GM18870 (cell line): ENCODE results near the gene TSPAN14.
"Not testable (repeated sequence)": the region's sequence is repeated elsewhere in the genome, so short reads cannot be mapped to it uniquely, and the experiment has no call there.

ENCODE experiments used
- ATAC-seq: cut with Tn5 transposase; IDR thresholded peaks from one replicate; pipeline ENCODE4 v1.9.1; 2021; ENCODE audit warnings: moderate library complexity; ENCODE audit not compliant: unreplicated experiment

The TSPAN14 gene

DNA sequence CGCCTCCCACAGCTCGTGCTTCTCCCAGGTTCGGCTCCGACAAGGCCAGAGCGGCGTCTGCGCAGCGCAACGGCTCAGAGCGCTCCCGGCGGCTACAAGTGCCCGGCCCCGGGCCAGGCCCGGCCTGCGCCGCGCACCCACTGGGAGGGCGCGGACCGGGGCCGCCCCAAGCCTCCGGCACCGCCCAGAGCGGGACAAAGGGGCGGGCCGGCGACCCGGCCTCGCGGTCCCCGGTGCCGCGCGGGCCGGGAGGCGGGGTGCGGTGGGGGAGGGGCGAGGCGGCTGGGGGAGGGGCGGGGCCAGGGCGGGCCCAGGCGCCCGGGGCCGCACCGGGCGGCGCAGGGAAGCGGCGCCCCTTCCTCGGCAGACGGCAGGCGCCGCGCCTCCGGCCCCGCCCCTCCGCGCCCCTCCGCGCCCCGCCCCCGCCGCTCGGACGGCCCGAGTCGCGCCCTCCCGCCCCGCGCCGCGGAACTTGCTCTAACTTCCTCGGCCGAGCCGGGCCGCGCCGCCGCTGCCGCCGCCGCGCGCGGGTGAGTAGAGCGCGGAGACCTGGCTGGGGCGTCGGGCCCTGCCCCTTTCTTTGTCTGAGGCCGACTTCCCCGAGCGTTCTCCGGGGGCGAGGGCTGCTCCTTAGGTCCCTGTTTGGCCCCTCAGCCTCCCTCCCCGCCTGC lies at the start of gene TSPAN14:
Gene TSPAN14 (plus strand): TSS at position 469 of the 671 bp plus-strand sequence. CDS start 34,924 bp downstream, outside the sequence.
- no peak for ATAC-seq

DNA sequence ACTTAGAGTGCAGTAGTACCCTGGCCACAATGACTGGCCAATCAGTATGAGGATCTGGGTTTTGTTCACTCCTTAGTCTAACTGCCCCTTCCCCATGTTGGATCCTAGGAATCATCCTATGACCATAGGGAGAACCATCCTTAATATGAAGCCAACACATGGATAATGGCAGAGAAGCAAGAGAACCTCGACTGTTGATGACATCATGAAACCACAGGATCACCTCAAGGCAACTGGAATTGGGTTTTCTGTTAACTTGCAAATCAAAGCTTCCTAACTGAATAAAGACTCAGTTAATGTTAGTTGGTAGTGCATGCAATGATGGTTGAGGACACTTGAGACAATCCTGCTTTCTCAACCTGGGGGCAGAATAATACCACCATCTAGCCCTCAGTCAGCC lies 49.1 kb upstream of the TSPAN14 start:
- ATAC-seq = no peak

GRCh38 chr10:80405626-80406025 lies 48.5 kb upstream of the TSPAN14 start:
- no peak for ATAC-seq

GRCh38 chr10:80406204-80406603 lies 47.9 kb upstream of the TSPAN14 start:
- ATAC-seq = no peak

- peak; percentile 24 for ATAC-seq
Observed at GRCh38 chr10:80407812-80408241, 46.3 kb upstream of the TSPAN14 start.

- ATAC-seq = peak; percentile 71
Observed at GRCh38 chr10:80408242-80409101, 45.6 kb upstream of the TSPAN14 start, which contains the start of gene PRXL2A. TSS of gene PRXL2A (plus strand) at chr10:80408551. CDS start at chr10:80420468, 11,917 bp downstream.

DNA sequence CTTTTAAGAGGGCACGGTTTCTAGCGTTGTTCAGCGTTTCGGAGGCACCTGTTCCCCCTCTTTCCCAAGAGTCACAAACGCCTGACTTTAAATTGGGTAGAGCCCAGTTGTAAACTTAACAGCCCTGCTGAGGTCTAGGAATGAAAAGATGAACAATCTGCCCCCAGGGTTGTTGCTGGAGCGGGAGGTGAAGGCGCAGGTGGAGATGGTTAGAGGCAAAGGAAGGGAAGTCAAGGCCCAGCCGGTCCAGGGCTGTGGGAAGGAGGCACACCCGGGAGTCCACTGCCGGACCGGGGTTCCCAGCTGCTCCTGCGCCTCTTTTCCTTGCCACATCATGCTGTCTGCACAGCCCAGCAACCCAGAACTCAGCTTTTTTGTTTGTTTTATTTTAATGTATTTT lies 45.0 kb upstream of the TSPAN14 start:
- ATAC-seq = no peak

DNA sequence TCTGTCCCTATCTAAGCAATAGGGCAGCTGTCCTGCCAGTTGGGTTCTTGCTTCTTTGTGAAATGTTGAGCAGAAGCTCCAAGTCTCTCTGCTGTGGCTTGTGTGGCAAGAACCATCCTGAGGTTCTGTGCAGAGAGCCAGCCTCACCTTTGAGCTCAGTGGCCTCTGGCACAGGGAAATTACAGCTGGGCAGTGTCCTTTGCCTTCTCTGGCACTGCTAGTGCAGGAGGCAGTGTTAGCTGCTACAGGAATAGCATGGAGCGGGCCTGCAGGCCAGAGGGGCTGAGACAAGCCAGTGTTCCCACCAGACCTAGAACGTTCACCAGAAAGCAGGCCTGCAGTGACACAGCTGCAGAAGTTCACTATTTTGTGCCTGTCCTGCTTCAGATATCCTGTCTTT lies 44.0 kb upstream of the TSPAN14 start:
- no peak for ATAC-seq

- ATAC-seq = no peak
Observed at GRCh38 chr10:80410578-80411145, 43.4 kb upstream of the TSPAN14 start.

GRCh38 chr10:80411267-80411668 lies 42.8 kb upstream of the TSPAN14 start:
- ATAC-seq = no peak

DNA sequence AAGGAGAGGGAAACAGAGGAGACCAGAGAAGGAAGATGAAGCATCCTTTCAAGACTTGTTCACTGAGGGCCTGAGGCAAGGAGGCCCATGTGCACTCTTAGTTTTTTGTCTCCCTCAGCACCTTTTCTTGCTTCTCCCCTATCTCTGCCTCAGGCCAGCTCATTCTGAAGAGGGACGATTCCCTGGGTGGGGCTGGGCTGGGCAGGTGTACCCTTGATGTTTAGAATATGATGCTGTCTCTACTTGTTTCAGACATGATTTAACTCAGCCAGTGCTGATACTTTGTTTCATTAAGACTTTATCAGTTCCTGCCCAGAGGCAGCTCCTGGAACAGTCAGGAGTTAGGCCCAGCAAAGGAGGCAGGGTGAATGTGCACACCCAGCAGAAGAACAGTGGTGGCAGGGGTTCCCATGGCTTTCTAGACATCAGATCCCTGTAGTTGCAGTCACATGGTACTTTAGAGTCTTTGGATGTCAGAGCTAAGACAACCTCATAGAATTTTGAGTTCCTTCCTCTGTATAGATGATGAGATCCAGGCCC lies 42.4 kb upstream of the TSPAN14 start:
- ATAC-seq = no peak

DNA sequence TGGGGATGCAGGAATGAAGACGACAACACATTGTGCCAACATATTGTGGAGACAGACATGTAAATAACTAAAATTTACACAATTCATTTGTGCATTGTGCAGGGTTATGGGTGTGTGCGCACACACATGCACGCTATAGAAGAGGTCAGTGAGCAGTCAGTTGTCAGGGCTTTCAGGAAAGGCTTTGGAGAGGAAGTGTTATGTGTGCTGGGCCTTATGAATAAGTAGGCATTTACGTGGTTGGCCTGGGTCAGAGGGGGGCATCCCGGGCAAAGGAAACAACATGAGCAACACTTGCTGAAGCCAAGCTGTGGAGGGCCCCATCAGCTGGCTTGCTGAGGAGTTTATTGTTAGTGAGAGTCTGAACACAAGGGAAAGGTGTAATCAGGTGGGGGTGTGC lies 41.6 kb upstream of the TSPAN14 start:
- no peak for ATAC-seq

DNA sequence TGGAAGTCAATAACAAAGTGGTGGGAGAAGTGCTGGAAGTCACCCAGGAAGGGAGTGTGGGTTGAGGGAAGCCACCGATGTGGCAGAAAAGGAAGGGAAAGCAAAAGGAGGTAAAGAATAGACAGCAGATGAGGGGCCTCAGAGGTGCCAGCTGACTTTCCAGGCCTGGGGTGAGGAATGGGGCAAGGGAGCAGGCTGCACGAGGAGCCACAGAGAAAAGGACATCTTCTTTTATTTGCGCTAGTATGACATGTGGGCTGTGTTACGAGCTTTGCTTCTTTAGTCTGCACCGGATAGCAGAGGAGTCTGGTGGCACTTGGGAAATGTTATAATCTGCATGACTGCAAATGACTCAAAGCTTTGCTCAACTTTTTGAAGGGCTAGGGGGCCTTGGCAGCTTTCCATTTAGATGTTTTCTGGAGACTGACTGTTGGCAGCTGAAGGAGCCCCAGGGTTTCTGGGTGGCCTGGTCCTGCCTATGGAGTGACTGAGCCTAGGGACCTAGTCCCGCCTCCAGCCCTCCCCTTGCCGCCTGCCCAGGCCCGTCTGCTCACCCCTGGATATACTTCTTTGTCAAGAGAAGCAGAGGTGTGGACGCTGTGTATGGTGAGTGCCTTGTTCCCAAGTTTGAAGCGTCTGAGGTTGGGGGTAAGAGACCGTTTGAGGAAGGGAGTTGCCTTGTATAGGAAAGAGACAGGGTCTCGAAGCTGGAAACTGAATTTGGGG lies 40.7 kb upstream of the TSPAN14 start:
- ATAC-seq = no peak

- no peak for ATAC-seq
Observed at GRCh38 chr10:80414142-80414895, 39.8 kb upstream of the TSPAN14 start.

- no peak for ATAC-seq
Observed at GRCh38 chr10:80415734-80416478, 38.2 kb upstream of the TSPAN14 start.

GRCh38 chr10:80416479-80417098 lies 37.5 kb upstream of the TSPAN14 start:
- ATAC-seq = no peak

GRCh38 chr10:80417256-80417655 lies 36.9 kb upstream of the TSPAN14 start:
- not testable (repeated sequence) for ATAC-seq

DNA sequence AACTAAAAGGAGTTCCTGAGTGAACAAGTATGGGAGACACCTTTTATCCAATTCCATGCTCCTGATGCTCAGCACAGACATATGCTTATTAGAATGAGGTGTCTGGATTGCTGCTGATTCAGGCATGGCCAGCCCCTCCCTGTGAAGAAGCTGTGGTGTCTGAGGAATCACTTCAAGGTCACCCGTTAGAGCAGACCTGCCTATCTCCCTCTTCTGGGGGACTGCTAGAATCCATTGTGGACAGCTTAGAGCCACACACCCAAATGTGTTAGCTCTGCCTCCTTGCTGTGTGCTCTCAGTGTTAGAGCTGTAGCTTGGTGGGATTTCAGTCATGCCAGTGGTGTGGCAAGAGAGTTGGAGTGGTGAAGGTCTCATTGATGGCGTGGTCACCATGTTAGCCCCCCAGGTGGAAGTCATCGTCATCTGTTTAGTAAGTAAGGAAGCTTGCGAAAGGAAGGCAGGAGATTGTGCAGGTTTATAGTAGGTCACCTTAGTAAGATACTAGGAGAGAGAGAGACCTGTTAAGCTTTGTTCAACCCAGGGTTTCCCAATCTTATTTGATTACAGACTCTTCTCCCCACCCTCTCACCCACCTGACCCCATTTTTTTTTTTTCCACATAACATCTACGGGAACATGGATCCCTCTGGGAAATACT lies 32.9 kb upstream of the TSPAN14 start:
- ATAC-seq = no peak
